Adrenal gland (tissue), 5 donors: ENCODE measurements around the gene FGF14.

Experiments used
- CTCF ChIP-seq, 6 experiments: fragments of 450-650 bp in 4 of 6; fragments of 200-600 bp in 2 of 6; sonication (generic) in 1 of 6; IDR thresholded peaks; 1 replicate in 5 of 6; 2 replicates in 1 of 6; pipeline versions ENCODE4 v1.5.1 to v1.8.0; 2016 to 2021; ENCODE audit warnings: antibody characterized with exemption in 6 of 6, mild to moderate bottlenecking in 2 of 6, moderate library complexity in 1 of 6
- POLR2A ChIP-seq, 2 donors: fragments of 450-650 bp; IDR thresholded peaks; one replicate each; pipeline ENCODE4 v1.6.1; 2017; ENCODE audit warnings: antibody characterized with exemption in 2 of 2, mild to moderate bottlenecking in 2 of 2, moderate library complexity in 1 of 2
- donor health status: DM: no; HTN: no; CAD: no.

GRCh38 chr13:102240110-102240509 lies 161.7 kb downstream of the FGF14 start:
- TF ChIP-seq POLR2A (IDR thresholded peaks at IDR 0.05): no peak
- no peak for TF ChIP-seq CTCF (IDR thresholded peaks at IDR 0.05)
